HG03060 (cell line): ENCODE data around the gene GLRA3.
"Not testable (repeated sequence)": the region's sequence is repeated elsewhere in the genome, so short reads cannot be mapped to it uniquely, and the experiment has no call there.

Experiments used
- ATAC-seq: cut with Tn5 transposase; IDR thresholded peaks from one replicate; pipeline ENCODE4 v1.9.1; 2021; ENCODE audit warnings: low read depth, moderate number of reproducible peaks; ENCODE audit not compliant: unreplicated experiment

The GLRA3 gene

GRCh38 chr4:174828845-174829701 lies at the start of gene GLRA3:
GLRA3 (minus strand) TSS chr4:174829247; CDS start chr4:174828811, 436 bp downstream.
- no peak for ATAC-seq

DNA sequence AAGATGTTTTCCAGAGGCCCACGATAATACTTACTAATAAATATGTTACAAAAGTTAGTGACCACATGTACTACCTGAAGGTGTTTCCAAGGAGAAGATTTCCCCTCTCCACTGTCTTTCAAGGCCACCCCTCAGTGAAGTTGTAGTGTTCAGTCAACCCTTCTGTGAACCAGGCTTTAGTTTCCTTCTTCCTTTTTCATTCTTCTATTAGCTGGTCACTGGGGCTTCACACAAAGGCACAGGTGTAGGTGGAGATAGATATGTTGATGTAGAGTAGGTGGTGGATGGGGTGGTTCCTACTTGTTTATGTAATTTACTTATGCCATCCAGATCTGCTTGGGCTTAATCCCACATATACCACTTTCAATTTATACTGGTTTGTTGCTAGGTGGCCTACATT lies 45.9 kb upstream of the GLRA3 start:
- no peak for ATAC-seq

DNA sequence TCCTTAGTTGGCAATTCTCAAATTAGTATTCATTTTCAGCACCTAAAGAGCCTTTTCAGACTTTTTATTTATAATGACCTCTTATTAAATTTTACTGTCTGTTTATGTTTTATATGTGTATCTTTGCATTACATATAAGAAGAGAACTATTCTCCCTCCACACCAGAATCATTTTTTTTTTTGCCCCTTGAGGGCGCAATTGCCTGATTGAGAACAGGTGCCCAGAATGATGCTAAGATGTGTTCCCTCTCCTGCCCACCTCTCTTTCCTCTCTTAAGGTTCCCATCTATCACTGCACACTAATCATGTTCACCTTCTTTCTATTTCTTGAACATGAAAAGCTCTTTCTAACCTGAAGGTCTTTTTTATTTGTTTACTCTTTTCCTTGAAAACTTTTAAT lies 44.9 kb upstream of the GLRA3 start:
- no peak for ATAC-seq

GRCh38 chr4:174873146-174873545 lies 44.1 kb upstream of the GLRA3 start:
- not testable (repeated sequence) for ATAC-seq

- no peak for ATAC-seq
Observed at GRCh38 chr4:174871407-174871806, 42.4 kb upstream of the GLRA3 start.

GRCh38 chr4:174870311-174870710 lies 41.3 kb upstream of the GLRA3 start:
- ATAC-seq: no peak

GRCh38 chr4:174869339-174869738 lies 40.3 kb upstream of the GLRA3 start:
- ATAC-seq: no peak

- ATAC-seq: no peak
Observed at GRCh38 chr4:174867903-174868302, 38.9 kb upstream of the GLRA3 start.

- no peak for ATAC-seq
Observed at GRCh38 chr4:174865418-174865985, 36.5 kb upstream of the GLRA3 start.

DNA sequence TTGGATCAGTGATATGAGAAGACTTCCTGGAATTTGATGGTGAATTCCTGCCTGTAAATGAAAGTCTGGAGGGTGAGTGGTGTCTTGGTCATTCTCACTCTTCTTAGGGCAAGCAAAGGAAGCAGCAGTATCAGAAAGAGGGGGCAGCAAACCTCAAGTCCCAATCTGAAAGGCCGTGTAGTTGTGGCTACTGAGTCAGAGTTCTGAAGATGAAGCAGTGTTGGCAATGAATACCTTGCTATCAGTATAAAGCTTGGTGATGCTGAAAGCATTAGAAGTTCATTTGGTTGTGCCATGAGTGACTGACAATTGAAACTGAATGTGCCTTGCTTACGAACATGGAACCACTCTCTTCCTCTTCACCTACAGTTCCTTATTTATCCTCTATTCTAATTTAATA lies 35.0 kb upstream of the GLRA3 start:
- ATAC-seq: no peak

DNA sequence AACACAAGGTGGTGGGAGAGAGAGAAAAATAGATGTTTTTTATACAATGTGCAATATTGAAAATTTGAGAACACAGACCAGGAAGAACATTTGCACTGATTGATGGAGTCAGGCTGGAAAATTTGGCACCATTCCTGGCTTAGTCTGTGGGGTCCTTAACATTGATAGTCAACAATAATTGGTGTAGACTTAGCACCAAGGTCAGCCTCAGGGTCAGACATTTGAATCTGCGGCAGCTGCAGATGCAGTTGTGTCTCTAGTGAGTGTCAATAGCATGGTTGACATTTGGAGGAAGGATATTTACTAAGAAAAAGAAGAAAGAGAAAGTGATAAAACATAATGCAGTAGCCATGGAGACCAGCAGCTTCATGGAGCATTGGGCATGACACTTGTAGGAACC lies 31.5 kb upstream of the GLRA3 start:
- ATAC-seq: no peak

DNA sequence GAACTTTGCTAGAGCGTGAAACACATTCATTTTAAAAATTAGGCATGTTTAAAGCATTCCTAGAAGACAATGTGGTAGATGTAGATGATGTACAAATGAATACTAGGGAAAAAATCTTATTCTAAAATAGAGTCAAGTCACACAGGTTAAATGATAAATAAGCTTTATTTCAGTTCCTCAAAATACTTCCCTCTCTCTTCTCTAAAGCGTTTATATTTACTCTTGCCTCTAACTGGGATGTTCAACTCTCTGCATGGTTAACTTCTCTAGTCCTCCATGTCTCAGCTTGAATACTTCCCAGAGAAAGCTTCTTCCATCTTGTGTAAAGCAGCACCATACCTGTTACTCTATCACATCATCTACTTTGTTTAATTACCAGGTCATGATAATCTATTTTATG lies 30.9 kb upstream of the GLRA3 start:
- ATAC-seq: no peak

- no peak for ATAC-seq
Observed at GRCh38 chr4:174856926-174857800, 28.1 kb upstream of the GLRA3 start.

- ATAC-seq: no peak
Observed at GRCh38 chr4:174855050-174855449, 26.0 kb upstream of the GLRA3 start.

DNA sequence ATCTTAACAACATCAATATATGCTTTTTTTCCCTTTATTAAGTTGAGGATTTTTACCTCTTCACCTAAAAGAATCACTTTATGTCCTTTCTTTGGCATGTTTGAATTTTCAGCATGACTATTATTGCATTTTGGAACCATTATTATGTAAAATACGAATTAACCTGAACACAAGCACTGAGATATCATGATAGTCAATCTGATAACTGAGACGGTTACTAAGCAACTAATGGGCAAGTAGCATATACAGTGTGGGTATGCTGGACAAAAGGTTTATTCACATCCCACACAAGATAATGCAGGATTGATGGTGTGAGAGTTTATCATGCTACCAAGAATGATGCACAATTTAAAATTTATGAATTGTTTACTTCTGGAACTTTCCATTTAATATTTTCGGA lies 24.6 kb upstream of the GLRA3 start:
- ATAC-seq: no peak

DNA sequence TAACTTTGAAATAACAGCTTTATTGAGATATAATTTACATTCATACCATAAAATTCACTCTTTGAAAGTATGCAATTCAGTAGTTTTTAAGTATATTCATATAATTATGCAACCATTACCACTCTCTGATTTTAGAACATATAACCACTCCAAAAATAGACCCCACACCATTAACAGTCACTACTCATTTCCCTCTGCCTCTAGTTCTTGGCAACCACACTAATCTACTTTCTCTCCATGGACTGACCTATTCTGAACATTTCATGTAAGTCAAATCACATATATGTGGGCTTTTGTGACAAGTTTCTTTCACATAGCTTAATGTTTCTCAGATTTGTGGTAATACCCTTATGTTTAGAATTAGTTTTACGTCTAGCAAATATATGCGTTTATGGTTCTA lies 19.5 kb upstream of the GLRA3 start:
- ATAC-seq: no peak

- no peak for ATAC-seq
Observed at GRCh38 chr4:174847801-174848427, 18.9 kb upstream of the GLRA3 start.

DNA sequence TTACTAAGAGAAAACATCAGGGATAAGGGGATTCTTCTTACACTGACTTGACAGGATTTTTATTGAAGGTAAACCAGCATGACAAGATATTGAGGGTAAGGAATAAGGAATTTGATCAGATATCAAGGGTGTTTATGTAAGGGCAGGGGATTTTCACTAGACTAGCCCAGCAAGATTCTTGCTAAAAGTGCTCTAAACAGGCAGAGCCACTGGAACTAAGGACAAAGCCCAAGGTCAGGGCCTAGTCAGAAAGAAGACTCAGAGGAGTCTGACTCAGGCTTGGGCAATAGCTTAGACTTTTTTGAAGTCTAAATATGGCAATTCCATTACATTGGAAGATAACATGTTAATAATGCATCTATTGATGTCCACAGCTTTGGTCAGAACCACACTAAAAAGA lies 6.5 kb upstream of the GLRA3 start:
- ATAC-seq: no peak

GRCh38 chr4:174834477-174834876 lies 5.4 kb upstream of the GLRA3 start:
- ATAC-seq: no peak

DNA sequence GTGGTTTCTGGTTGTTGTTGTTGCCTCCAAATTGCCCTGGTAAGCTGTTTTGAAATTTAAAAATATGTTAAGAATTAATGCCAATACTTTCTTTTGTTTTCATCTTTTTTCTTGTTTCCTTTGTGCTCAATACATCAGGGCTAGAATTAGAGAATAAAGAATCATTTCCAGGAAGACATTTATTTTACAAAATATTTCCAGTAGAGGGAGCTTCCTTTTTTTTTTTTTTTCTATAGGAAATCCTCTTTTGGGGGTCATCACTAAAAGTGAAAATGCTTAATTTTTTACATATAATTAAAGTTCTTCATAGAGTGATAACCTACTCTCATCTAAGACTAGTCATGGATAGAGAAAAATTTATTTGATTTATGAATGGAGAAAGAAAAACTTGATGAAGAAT lies 2.4 kb downstream of the GLRA3 start:
- ATAC-seq: no peak

GRCh38 chr4:174815282-174815681 lies 13.8 kb downstream of the GLRA3 start:
- no peak for ATAC-seq
